ENCODE data around the gene LRRC37A2. TPM values are rescaled to one million over a fixed set of nuclear protein-coding genes. Genes with fewer than 3 reads are reported as not detected.
A peak's percentile ranks its signal among the peaks of the same experiment; 100 is the strongest.
"Not testable (repeated sequence)": the region's sequence is repeated elsewhere in the genome, so short reads cannot be mapped to it uniquely, and the experiment has no call there.

LRRC37A2 gene
- total RNA-seq, 1 donor from 2014 or later: 10.7 TPM

DNA sequence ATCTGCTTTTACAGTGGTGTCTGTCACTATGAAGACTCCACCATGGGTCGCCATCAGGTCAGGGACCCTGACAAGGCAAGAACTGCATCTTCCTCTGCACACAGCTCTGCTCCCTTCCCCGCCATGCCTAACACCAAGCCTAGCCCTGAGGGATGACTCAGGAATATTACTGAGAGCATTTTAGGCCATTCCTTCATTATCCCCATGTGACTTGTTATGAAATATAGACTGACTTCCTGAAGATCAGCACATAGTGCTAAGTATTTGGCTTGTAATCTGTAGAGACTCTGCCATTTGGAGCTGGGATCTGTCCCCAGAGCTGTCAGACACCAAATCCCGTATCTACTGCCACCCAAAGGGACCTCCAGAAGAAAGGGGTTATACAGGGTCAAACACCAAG lies 47.8 kb downstream of the LRRC37A2 start:
- DNase-seq (ENCODE audit: low read depth); H3K27me3 ChIP-seq (ENCODE audit: insufficient read depth, low read length); H3K4me1 Mint-ChIP-seq (ENCODE audit: low read depth, unreplicated experiment); H3K36me3 ChIP-seq (ENCODE audit: insufficient read depth, low read length); H3K27ac ChIP-seq (ENCODE audit: low read depth, low read length); FAIRE-seq; H3K36me3 Mint-ChIP-seq (ENCODE audit: low read depth, unreplicated experiment); H3K4me2 ChIP-seq (ENCODE audit: low read length); H3K9ac ChIP-seq (ENCODE audit: low read length); H3K27me3 Mint-ChIP-seq (ENCODE audit: low read depth, unreplicated experiment); H3K4me3 Mint-ChIP-seq (ENCODE audit: unreplicated experiment); H2AFZ ChIP-seq (ENCODE audit: low read depth, low read length); H3K9me3 ChIP-seq (ENCODE audit: insufficient read depth, low read depth, low read length); H3K79me2 ChIP-seq (ENCODE audit: insufficient read depth, low read length); H3K9me3 Mint-ChIP-seq (ENCODE audit: unreplicated experiment); H3K27ac Mint-ChIP-seq (ENCODE audit: unreplicated experiment); H4K20me1 ChIP-seq (ENCODE audit: insufficient read depth, low read length); H3K4me3 ChIP-seq (ENCODE audit: insufficient read depth, low read depth, low read length); H3K4me1 ChIP-seq (ENCODE audit: insufficient read depth, low read length): not testable (repeated sequence)

DNA sequence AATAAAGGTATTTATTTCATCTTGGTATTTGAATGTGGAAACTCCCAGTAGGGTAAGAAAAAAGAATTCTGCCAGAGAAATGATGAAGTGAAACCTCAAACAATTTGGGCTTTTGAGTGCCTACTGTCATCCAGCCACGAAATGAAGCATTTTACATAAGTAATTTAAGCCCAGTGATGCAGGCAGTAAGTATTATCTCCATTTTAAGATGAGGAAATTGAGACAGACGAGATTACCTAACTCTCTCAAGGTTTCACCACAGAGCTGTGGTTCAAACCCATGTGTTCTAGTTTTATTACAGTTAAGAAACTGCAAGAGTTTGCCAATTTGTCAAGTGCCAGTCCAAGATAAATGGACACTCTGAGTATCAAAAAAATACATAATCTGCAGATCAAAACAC lies 54.0 kb downstream of the LRRC37A2 start:
- H3K27me3 ChIP-seq (ENCODE audit: insufficient read depth, low read length); H3K36me3 Mint-ChIP-seq (ENCODE audit: low read depth, unreplicated experiment); H3K4me2 ChIP-seq (ENCODE audit: low read length); H3K4me3 ChIP-seq (ENCODE audit: insufficient read depth, low read depth, low read length); H3K27me3 Mint-ChIP-seq (ENCODE audit: low read depth, unreplicated experiment); FAIRE-seq; H3K79me2 ChIP-seq (ENCODE audit: insufficient read depth, low read length); H3K36me3 ChIP-seq (ENCODE audit: insufficient read depth, low read length); H4K20me1 ChIP-seq (ENCODE audit: insufficient read depth, low read length); H3K9me3 Mint-ChIP-seq (ENCODE audit: unreplicated experiment); H3K4me1 ChIP-seq (ENCODE audit: insufficient read depth, low read length); H3K9me3 ChIP-seq (ENCODE audit: insufficient read depth, low read depth, low read length); DNase-seq (ENCODE audit: low read depth); H3K4me1 Mint-ChIP-seq (ENCODE audit: low read depth, unreplicated experiment); H2AFZ ChIP-seq (ENCODE audit: low read depth, low read length); H3K9ac ChIP-seq (ENCODE audit: low read length); H3K27ac Mint-ChIP-seq (ENCODE audit: unreplicated experiment); H3K27ac ChIP-seq (ENCODE audit: low read depth, low read length); H3K4me3 Mint-ChIP-seq (ENCODE audit: unreplicated experiment): not testable (repeated sequence)

DNA sequence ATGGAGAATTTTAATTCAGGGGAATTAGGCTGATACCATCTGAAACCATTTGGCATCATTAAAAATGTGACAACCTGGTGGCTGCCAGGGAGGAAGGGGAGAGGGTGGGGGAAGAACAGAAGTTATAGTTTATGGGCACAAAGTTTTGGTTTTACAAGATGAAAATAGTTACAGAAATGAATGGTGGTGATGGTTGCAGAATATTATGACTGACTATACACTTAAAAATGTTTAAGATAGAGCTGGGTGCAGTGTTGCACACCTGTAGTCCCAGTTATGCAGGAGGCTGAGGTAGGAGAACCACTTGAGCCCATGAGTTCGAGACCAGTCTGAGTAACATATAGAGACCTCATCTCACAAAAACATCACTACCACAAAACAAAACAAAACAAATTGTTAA lies 54.7 kb downstream of the LRRC37A2 start:
- H3K4me1 ChIP-seq (ENCODE audit: insufficient read depth, low read length); H2AFZ ChIP-seq (ENCODE audit: low read depth, low read length); H3K27ac Mint-ChIP-seq (ENCODE audit: unreplicated experiment); H3K27me3 Mint-ChIP-seq (ENCODE audit: low read depth, unreplicated experiment); H3K9me3 Mint-ChIP-seq (ENCODE audit: unreplicated experiment); H3K36me3 Mint-ChIP-seq (ENCODE audit: low read depth, unreplicated experiment); H3K27ac ChIP-seq (ENCODE audit: low read depth, low read length); DNase-seq (ENCODE audit: low read depth); H3K9me3 ChIP-seq (ENCODE audit: insufficient read depth, low read depth, low read length); H3K9ac ChIP-seq (ENCODE audit: low read length); H4K20me1 ChIP-seq (ENCODE audit: insufficient read depth, low read length); H3K79me2 ChIP-seq (ENCODE audit: insufficient read depth, low read length); H3K4me2 ChIP-seq (ENCODE audit: low read length); H3K4me1 Mint-ChIP-seq (ENCODE audit: low read depth, unreplicated experiment); H3K27me3 ChIP-seq (ENCODE audit: insufficient read depth, low read length); FAIRE-seq; H3K4me3 ChIP-seq (ENCODE audit: insufficient read depth, low read depth, low read length); H3K4me3 Mint-ChIP-seq (ENCODE audit: unreplicated experiment); H3K36me3 ChIP-seq (ENCODE audit: insufficient read depth, low read length): not testable (repeated sequence)

DNA sequence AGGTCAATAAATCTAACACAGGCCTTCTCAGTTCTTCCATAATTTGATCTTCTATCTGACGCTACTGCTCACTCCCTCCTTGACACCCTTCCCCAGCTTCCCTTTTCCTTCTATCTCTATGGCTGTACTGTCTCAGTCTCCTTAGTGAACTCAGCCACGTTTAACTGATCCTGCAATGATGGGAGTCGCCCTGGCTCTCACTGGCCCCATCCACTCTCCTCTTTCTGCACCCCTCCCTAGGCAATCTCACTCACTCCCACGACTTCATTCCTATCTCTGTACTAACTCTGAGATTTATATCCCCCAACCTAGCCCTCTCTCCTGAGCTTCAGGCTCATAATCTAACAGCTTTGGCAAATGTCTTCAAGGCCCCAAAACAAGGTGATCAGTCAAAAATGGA lies 59.5 kb downstream of the LRRC37A2 start:
- H3K27me3 Mint-ChIP-seq (ENCODE audit: low read depth, unreplicated experiment); H3K9me3 Mint-ChIP-seq (ENCODE audit: unreplicated experiment); H4K20me1 ChIP-seq (ENCODE audit: insufficient read depth, low read length); FAIRE-seq; H3K36me3 Mint-ChIP-seq (ENCODE audit: low read depth, unreplicated experiment); H3K4me3 Mint-ChIP-seq (ENCODE audit: unreplicated experiment); H3K9ac ChIP-seq (ENCODE audit: low read length); H3K4me2 ChIP-seq (ENCODE audit: low read length); H3K27me3 ChIP-seq (ENCODE audit: insufficient read depth, low read length); H3K79me2 ChIP-seq (ENCODE audit: insufficient read depth, low read length); H3K4me3 ChIP-seq (ENCODE audit: insufficient read depth, low read depth, low read length); H3K4me1 ChIP-seq (ENCODE audit: insufficient read depth, low read length); H2AFZ ChIP-seq (ENCODE audit: low read depth, low read length); H3K27ac Mint-ChIP-seq (ENCODE audit: unreplicated experiment); H3K36me3 ChIP-seq (ENCODE audit: insufficient read depth, low read length); H3K27ac ChIP-seq (ENCODE audit: low read depth, low read length); H3K4me1 Mint-ChIP-seq (ENCODE audit: low read depth, unreplicated experiment); DNase-seq (ENCODE audit: low read depth); H3K9me3 ChIP-seq (ENCODE audit: insufficient read depth, low read depth, low read length): not testable (repeated sequence)

GRCh38 chr17:46579083-46580075 lies 67.1 kb downstream of the LRRC37A2 start, which contains the start of gene ARL17A:
Gene ARL17A, minus strand, starts transcription at chr17:46579691. Its CDS starts 3,369 bp downstream, at chr17:46576322.
- H3K4me2 ChIP-seq (ENCODE audit: low read length): peak within 1 kb of the TSS; percentile 60
- not testable (repeated sequence) for H3K4me3 Mint-ChIP-seq (ENCODE audit: unreplicated experiment); H3K4me1 Mint-ChIP-seq (ENCODE audit: low read depth, unreplicated experiment); H3K36me3 Mint-ChIP-seq (ENCODE audit: low read depth, unreplicated experiment); H3K27me3 ChIP-seq (ENCODE audit: insufficient read depth, low read length); H3K9ac ChIP-seq (ENCODE audit: low read length); H4K20me1 ChIP-seq (ENCODE audit: insufficient read depth, low read length); H3K9me3 ChIP-seq (ENCODE audit: insufficient read depth, low read depth, low read length); H3K27me3 Mint-ChIP-seq (ENCODE audit: low read depth, unreplicated experiment); H2AFZ ChIP-seq (ENCODE audit: low read depth, low read length); H3K27ac Mint-ChIP-seq (ENCODE audit: unreplicated experiment); DNase-seq (ENCODE audit: low read depth); H3K4me1 ChIP-seq (ENCODE audit: insufficient read depth, low read length); H3K4me3 ChIP-seq (ENCODE audit: insufficient read depth, low read depth, low read length); H3K36me3 ChIP-seq (ENCODE audit: insufficient read depth, low read length); H3K9me3 Mint-ChIP-seq (ENCODE audit: unreplicated experiment); H3K27ac ChIP-seq (ENCODE audit: low read depth, low read length); H3K79me2 ChIP-seq (ENCODE audit: insufficient read depth, low read length)
- FAIRE-seq: peak; percentile 100

DNA sequence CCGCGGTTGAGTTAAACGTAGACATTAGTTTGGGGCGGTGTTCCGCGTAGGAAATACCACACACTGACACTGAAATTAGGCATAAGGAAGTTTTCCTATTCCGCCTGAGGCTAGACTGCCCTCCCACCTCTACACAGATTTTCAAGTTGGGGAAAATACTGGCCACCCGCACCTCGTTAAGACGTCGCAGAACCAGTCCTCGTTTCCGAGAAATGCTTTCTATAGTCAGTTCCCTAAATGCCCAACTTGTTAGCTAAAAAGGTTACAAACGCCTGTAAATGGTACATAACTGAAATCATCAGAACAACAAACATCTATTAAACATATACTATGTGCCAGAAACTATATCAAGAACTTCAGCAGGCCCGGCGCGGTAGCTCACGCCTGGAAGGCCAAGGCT lies 67.8 kb downstream of the LRRC37A2 start:
- H3K4me1 ChIP-seq (ENCODE audit: insufficient read depth, low read length); H4K20me1 ChIP-seq (ENCODE audit: insufficient read depth, low read length); H3K4me3 Mint-ChIP-seq (ENCODE audit: unreplicated experiment); DNase-seq (ENCODE audit: low read depth); H3K4me3 ChIP-seq (ENCODE audit: insufficient read depth, low read depth, low read length); H3K9me3 Mint-ChIP-seq (ENCODE audit: unreplicated experiment); H3K36me3 ChIP-seq (ENCODE audit: insufficient read depth, low read length); H2AFZ ChIP-seq (ENCODE audit: low read depth, low read length); H3K79me2 ChIP-seq (ENCODE audit: insufficient read depth, low read length); H3K9ac ChIP-seq (ENCODE audit: low read length); H3K27ac ChIP-seq (ENCODE audit: low read depth, low read length); H3K27me3 ChIP-seq (ENCODE audit: insufficient read depth, low read length); H3K27ac Mint-ChIP-seq (ENCODE audit: unreplicated experiment); H3K36me3 Mint-ChIP-seq (ENCODE audit: low read depth, unreplicated experiment); H3K4me1 Mint-ChIP-seq (ENCODE audit: low read depth, unreplicated experiment); H3K9me3 ChIP-seq (ENCODE audit: insufficient read depth, low read depth, low read length); FAIRE-seq; H3K27me3 Mint-ChIP-seq (ENCODE audit: low read depth, unreplicated experiment): not testable (repeated sequence)
- peak overlapping the region; percentile 60 for H3K4me2 ChIP-seq (ENCODE audit: low read length)

All from astrocyte (in vitro differentiated cells and primary cell).